ENCODE results near the gene ASB13.

Gene ASB13

GRCh38 chr10:5666008-5666840, at the start of gene ASB13:
Gene ASB13 (minus strand): TSS chr10:5666595. CDS start chr10:5666551, 44 bp downstream.
- TF ChIP-seq EZH2 (IDR thresholded peaks at IDR 0.05), result no peak
- no peak for TF ChIP-seq POLR2AphosphoS5 (IDR thresholded peaks at IDR 0.05; ENCODE audit: borderline replicate concordance, low read depth, low read length)
- TF ChIP-seq FOXP2 (optimal IDR thresholded peaks at IDR 0.05; ENCODE audit: control extremely low read depth, extremely low read length, insufficient read depth), result no peak
- Histone ChIP-seq H3K36me3 (ENCODE audit: insufficient read depth, low read length) (no peaks in the 10 kb centered on the region), H3K27ac (no peak within 1 kb of the TSS), H3K9ac (ENCODE audit: insufficient read length) (no peak within 1 kb of the TSS), H3K4me3 (peak within 1 kb of the TSS; percentile 68), H3K9me3 (ENCODE audit: low read depth, low read length) (no peaks in the 10 kb centered on the region)
- DNase-seq (ENCODE audit: low read depth, low spot score), result no peak

DNA sequence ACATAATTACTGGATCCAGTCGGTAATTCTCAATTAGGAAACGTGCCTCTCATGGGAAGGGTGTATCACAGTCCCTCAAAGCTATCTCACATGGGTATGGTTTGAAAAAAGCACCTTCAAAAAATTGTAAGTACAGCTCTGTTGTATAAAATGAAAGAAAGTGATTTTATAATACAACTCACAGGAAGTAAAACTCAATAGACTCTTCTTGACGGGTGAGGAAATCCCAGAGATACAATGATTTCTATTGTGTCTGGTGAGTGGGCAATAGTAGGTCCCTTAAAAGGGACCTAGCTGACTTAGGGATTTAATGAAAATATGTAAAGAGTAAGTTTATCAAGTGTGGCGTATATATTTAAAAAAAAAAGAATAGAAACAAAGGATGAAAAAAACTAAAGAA, 45.2 kb upstream of the ASB13 start:
- TF ChIP-seq EZH2 (IDR thresholded peaks at IDR 0.05), result no peak
- no peak for TF ChIP-seq FOXP2 (optimal IDR thresholded peaks at IDR 0.05; ENCODE audit: control extremely low read depth, extremely low read length, insufficient read depth)
- no peak for TF ChIP-seq POLR2AphosphoS5 (IDR thresholded peaks at IDR 0.05; ENCODE audit: borderline replicate concordance, low read depth, low read length)
- Histone ChIP-seq H3K9me3 (ENCODE audit: low read depth, low read length) (no peaks in the 10 kb centered on the region), H3K4me3 (no peak overlapping the region), H3K36me3 (ENCODE audit: insufficient read depth, low read length) (no peaks in the 10 kb centered on the region), H3K27ac (no peak overlapping the region), H3K9ac (ENCODE audit: insufficient read length) (no peak overlapping the region)
- DNase-seq (ENCODE audit: low read depth, low spot score), result no peak

DNA sequence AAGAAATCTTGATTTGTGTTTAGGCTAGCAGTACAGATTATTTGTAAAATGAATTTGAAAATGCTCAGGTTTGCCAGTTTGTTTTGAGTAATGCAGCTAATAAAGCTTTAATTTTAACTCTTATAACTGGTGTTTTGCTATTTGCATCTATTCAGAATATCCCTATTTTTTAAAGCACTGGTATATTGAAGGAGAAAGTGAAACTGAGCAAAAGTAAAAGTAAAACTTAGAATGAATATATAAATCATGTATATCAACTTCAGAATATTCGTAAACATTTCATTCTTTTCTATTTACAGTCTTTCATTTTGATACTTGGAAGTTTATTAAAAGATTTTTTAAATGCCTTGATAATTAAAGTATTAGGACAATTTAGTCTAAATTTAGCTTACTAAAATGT, 44.5 kb upstream of the ASB13 start:
- H3K4me3 ChIP-seq, result no peak overlapping the region
- no peak for DNase-seq (ENCODE audit: low read depth, low spot score)
- no peaks in the 10 kb centered on the region for H3K9me3 ChIP-seq (ENCODE audit: low read depth, low read length)
- no peaks in the 10 kb centered on the region for H3K36me3 ChIP-seq (ENCODE audit: insufficient read depth, low read length)
- TF ChIP-seq EZH2 (IDR thresholded peaks at IDR 0.05) (no peak), FOXP2 (optimal IDR thresholded peaks at IDR 0.05; ENCODE audit: control extremely low read depth, extremely low read length, insufficient read depth) (no peak), POLR2AphosphoS5 (IDR thresholded peaks at IDR 0.05; ENCODE audit: borderline replicate concordance, low read depth, low read length) (no peak)
- no peak overlapping the region for H3K9ac ChIP-seq (ENCODE audit: insufficient read length)
- no peak overlapping the region for H3K27ac ChIP-seq

GRCh38 chr10:5709865-5710264, 43.5 kb upstream of the ASB13 start:
- H3K4me3 ChIP-seq, result no peak overlapping the region

GRCh38 chr10:5708356-5708755, 42.0 kb upstream of the ASB13 start:
- Histone ChIP-seq H3K36me3 (ENCODE audit: insufficient read depth, low read length) (no peaks in the 10 kb centered on the region), H3K9me3 (ENCODE audit: low read depth, low read length) (no peaks in the 10 kb centered on the region), H3K27ac (no peak overlapping the region), H3K9ac (ENCODE audit: insufficient read length) (no peak overlapping the region), H3K4me3 (no peak overlapping the region)
- TF ChIP-seq POLR2AphosphoS5 (IDR thresholded peaks at IDR 0.05; ENCODE audit: borderline replicate concordance, low read depth, low read length) (no peak), FOXP2 (optimal IDR thresholded peaks at IDR 0.05; ENCODE audit: control extremely low read depth, extremely low read length, insufficient read depth) (no peak), EZH2 (IDR thresholded peaks at IDR 0.05) (no peak)
- DNase-seq (ENCODE audit: low read depth, low spot score), result no peak

More at GRCh38 chr10:5709865-5710264, 43.5 kb upstream of the ASB13 start:
- Histone ChIP-seq H3K27ac (peak overlapping the region; percentile 42; the same call in 1 of the 2 replicates), H3K9me3 (ENCODE audit: low read depth, low read length) (no peaks in the 10 kb centered on the region), H3K9ac (ENCODE audit: insufficient read length) (no peak overlapping the region), H3K36me3 (ENCODE audit: insufficient read depth, low read length) (no peaks in the 10 kb centered on the region)
- TF ChIP-seq POLR2AphosphoS5 (IDR thresholded peaks at IDR 0.05; ENCODE audit: borderline replicate concordance, low read depth, low read length) (no peak), FOXP2 (optimal IDR thresholded peaks at IDR 0.05; ENCODE audit: control extremely low read depth, extremely low read length, insufficient read depth) (no peak), EZH2 (IDR thresholded peaks at IDR 0.05) (no peak)
- DNase-seq (ENCODE audit: low read depth, low spot score), result no peak

DNA sequence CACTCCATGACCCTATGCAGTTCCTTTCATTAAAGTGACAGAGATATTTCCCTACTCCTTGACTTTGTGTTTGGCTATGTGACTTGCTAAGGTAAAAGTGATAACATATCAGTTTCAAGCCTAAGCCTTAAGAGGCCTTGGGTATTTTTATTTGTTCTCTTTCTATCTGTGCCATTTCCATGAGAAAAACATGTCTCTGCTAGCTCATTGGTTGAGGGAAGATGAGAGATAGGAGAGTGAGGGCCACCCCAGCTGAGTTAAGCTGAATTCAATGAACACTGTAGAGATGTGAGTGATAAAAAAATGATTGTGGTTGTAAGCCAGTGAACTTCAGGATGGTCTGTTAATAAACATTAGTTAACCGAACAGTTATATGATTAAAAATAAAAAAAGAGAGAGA, 31.7 kb upstream of the ASB13 start:
- TF ChIP-seq EZH2 (IDR thresholded peaks at IDR 0.05) (no peak), POLR2AphosphoS5 (IDR thresholded peaks at IDR 0.05; ENCODE audit: borderline replicate concordance, low read depth, low read length) (no peak), FOXP2 (optimal IDR thresholded peaks at IDR 0.05; ENCODE audit: control extremely low read depth, extremely low read length, insufficient read depth) (no peak)
- DNase-seq (ENCODE audit: low read depth, low spot score), result no peak
- H3K36me3 ChIP-seq (ENCODE audit: insufficient read depth, low read length), result no peaks in the 10 kb centered on the region
- no peak overlapping the region for H3K9ac ChIP-seq (ENCODE audit: insufficient read length)
- H3K27ac ChIP-seq, result no peak overlapping the region
- H3K9me3 ChIP-seq (ENCODE audit: low read depth, low read length), result no peaks in the 10 kb centered on the region
- no peak overlapping the region for H3K4me3 ChIP-seq

GRCh38 chr10:5697342-5697741, 30.9 kb upstream of the ASB13 start:
- Histone ChIP-seq H3K4me3 (no peak overlapping the region), H3K27ac (no peak overlapping the region), H3K36me3 (ENCODE audit: insufficient read depth, low read length) (no peaks in the 10 kb centered on the region), H3K9ac (ENCODE audit: insufficient read length) (no peak overlapping the region), H3K9me3 (ENCODE audit: low read depth, low read length) (no peaks in the 10 kb centered on the region)
- TF ChIP-seq EZH2 (IDR thresholded peaks at IDR 0.05) (no peak), FOXP2 (optimal IDR thresholded peaks at IDR 0.05; ENCODE audit: control extremely low read depth, extremely low read length, insufficient read depth) (no peak), POLR2AphosphoS5 (IDR thresholded peaks at IDR 0.05; ENCODE audit: borderline replicate concordance, low read depth, low read length) (no peak)
- no peak for DNase-seq (ENCODE audit: low read depth, low spot score)

- H3K4me3 ChIP-seq, result no peak overlapping the region
- no peaks in the 10 kb centered on the region for H3K36me3 ChIP-seq (ENCODE audit: insufficient read depth, low read length)
- H3K27ac ChIP-seq, result no peak overlapping the region
- no peaks in the 10 kb centered on the region for H3K9me3 ChIP-seq (ENCODE audit: low read depth, low read length)
- DNase-seq (ENCODE audit: low read depth, low spot score), result no peak
- TF ChIP-seq FOXP2 (optimal IDR thresholded peaks at IDR 0.05; ENCODE audit: control extremely low read depth, extremely low read length, insufficient read depth) (no peak), EZH2 (IDR thresholded peaks at IDR 0.05) (no peak), POLR2AphosphoS5 (IDR thresholded peaks at IDR 0.05; ENCODE audit: borderline replicate concordance, low read depth, low read length) (no peak)
- no peak overlapping the region for H3K9ac ChIP-seq (ENCODE audit: insufficient read length)
Measured at GRCh38 chr10:5694573-5694972, 28.2 kb upstream of the ASB13 start.

All from SK-N-MC (cell line).